GM19467 (cell line): Measurements from ENCODE around the gene TMED4.
"Not testable (repeated sequence)": the region's sequence is repeated elsewhere in the genome, so short reads cannot be mapped to it uniquely, and the experiment has no call there.

ENCODE experiments used
- ATAC-seq: cut with Tn5 transposase; IDR thresholded peaks from one replicate; pipeline ENCODE4 v1.9.1; 2021; ENCODE audit warnings: mild to moderate bottlenecking, moderate library complexity; ENCODE audit not compliant: unreplicated experiment

Gene TMED4

DNA sequence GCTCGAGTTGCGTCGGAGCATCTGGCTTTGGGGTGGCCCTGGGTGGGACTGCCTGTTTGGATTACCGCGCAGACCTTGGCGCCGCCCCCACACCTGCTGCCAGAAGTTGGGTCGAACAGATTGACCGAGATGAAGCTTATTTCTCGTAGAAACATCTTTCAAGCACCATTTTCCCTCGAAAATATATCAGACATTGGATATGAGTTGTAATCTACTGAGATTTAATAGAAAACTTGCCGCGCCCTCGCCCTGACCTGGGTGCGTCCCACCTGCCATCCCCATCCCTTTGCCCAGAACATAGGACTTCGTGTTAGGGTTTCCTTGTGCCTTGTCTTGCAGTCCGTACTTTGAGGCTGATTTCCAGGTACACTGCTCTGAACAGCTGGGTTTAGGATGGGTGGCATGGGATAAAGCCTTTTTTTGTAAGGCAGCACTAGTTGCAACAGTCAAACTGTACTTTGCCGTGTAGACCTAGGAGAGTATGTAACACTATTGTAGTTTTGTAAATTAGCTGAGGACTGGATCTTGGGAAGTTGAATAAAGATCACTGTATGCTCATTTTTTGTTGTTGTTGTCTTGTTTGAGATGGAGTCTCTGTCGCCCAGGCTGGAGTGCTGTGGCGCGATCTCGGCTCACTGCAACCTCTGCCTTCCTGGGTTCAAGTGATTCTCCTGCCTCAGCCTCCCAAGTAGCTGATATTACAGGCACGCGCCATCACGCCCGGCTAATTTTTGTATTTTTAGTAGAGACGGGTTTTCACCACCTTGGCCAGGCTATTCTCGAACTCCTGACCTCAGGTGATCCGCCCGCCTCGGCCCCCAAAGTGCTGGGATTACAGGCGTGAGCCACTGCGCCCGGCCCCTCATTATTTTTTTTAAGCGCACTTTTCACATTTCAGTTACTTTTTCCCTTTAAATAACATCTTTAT is 25.4 kb upstream of the TMED4 start:
- no peak for ATAC-seq

DNA sequence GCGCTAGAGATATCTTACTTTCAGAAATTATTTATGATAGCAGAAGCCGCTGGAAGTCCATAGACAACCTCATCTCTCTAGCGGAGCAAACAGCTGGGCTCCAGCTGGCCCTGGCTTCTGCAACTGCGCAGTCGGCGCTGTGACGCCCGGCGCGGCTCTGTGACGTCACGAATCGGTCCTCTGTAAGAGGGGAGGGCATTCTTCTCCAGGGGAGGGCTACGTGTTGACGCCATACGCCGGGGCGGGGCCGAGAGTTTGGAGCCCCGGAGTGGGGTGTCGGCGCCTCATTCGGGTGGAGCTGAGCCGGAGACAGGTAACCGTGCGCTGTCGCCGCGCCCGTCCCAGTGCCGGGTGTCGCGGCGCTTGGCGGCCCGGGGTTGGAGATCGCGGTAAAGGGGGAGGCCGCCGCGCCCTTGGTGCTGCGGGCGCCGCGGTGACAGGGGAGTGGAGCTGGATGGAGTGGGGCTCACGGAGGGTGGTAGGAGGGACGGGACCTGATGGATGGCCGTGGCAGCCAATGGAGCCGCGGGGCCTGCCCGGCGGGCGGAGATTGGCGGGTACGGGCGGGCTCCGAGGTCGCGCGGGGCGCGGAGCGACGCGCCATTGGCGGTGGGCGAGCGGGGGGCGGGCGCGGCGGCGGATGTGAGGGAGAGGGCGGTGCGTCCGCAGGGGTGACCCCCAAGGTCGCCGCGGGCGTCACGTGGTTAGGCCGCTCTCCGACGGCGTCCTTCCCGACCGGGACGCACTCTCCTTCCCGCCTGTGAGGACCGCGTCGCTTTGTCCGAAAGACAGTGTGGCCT is 24.5 kb upstream of the TMED4 start, which contains the start of gene OGDH:
OGDH (plus strand) TSS at position 287 of the 800 bp plus-strand sequence. CDS start 17,717 bp downstream, outside the sequence.
- peak; percentile 96 for ATAC-seq

DNA sequence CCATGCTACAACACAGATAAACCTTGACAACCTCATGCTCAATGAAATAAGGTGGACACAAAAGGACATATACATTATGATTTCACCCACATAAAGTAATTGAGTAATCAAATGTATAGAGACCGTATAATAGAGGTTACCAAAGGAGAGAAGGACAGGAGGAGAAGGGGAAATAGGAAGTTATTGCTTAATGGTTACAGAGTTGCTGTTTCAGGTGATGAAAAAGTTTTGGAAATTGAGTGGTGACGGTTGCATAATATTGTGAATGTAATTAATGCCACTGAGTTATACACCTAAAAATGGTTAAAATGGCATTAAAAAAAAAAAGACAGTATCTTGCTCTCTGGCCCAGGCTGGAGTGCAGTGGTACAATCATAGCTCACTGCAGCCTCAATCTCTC is 22.9 kb upstream of the TMED4 start:
- no peak for ATAC-seq

DNA sequence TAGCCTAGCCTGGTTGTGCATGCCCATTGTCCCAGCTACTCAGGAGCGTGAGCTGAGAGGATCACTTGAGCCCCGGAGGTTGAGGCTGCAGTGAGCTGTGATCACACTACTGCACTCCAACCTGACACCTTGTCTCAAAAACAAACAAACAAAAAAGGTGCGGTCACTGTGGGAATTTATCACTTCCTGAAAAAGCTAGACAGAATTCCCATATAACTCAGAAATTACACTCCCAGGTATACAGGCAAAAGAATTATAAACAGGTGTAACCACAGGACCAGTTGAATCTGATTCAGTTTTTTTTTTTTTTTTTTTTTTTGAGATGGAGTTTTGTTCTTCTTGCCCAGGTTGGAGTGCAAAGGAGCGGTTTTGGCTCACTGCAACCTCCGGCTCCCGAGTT is 21.2 kb upstream of the TMED4 start:
- ATAC-seq = no peak

DNA sequence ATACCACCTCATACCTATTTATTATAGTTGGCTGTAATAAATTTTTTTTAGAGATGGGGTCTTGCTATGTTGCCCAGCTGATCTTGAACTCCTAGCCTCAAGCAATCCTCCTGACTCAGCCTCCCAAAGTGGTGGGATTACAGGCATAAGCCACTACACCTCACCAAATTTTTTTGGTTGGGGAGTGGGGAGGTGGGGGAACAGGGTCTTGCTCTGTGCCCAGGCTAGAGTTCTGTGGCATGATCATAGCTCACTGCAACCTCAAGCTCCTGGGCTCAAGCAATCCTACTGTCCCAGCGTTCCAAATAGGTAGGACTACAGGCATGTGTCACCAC is 20.5 kb upstream of the TMED4 start:
- ATAC-seq = no peak

DNA sequence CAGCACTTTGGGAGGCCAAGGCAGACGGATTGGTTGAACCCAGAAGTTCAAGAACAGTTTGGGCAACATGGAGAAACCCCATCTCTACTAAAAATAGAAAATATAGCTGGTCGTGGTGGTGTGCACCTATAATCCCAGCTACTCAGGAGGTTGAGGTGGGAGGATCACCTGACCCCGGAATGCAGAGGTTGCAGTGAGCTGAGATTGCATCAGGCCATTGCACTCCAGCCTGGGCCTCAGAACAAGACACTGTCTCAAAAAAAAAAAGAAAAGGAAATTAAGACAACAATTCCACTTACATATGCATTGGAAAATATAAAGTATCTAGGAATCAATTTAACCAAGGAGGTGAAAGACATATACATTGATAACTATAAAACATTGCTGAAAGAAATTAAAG is 17.2 kb upstream of the TMED4 start:
- ATAC-seq = no peak

DNA sequence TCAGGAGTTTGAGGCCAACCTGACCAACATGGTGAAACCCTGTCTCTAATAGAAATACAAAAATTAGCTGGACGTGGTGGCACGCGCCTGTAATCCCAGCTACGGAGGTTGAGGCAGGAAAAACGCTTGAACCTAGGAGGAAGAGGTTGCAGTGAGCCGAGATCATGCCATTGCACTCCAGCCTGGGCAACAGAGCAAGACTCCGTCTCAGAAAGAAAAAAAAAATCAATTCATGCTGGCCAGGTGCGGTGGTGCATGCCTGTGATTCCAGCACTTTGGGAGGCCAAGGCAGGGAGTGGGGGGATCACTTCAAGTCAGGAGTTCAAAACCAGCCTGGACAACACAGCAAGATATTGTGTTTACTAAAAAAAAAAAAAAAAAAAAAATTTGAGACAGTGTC is 15.2 kb upstream of the TMED4 start:
- not testable (repeated sequence) for ATAC-seq

DNA sequence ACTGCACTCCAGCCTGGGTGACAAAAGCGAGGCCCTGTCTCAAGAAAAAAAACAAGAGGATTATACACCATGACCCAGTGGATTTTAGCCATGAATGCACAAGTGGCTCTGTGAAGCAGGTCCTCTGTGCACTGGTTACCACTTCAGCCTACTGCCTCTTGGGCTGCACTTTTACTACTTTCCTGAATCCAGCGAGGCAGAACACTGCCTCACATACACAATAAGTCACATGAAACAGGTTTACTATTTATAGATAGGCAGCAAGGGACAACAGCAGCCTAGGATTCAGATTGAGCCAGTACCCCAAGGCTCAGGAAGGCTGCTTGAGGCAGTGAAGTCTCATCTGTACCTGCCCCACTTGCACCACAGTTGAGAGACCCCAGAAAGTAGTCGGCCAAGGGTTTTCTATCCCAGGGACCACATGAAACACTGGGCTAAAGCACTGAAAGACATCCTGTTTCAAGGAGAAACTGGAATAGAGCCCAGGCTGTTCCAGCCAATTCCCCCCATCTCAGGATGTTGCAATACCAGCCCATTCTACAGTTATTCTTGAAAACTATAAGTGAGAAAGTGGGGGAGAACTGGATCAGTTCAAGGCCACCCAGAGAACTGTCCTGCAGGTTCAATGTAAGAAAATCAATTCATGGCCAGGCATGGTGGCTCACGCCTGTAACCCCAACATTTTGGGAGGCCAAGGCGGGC is 14.1 kb upstream of the TMED4 start:
- no peak for ATAC-seq

DNA sequence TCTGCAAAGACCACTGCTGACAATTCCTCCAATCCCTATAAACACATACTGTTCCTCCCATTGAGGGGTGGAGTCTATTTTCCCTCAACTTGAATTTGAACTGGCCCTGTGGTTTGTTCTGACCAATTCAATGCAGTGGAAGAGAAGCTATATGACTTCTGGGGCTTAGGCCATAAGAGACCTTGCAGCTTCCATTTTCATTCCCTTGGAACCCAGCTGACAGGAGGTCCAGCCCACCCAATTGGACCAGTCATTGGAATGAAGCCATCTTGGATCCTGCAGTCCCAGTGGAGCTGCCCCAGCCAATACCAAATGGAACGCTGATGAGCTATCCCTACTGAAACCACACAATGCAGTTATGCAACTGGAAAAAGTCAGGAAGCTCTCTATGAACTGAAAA is 8.9 kb upstream of the TMED4 start:
- no peak for ATAC-seq

DNA sequence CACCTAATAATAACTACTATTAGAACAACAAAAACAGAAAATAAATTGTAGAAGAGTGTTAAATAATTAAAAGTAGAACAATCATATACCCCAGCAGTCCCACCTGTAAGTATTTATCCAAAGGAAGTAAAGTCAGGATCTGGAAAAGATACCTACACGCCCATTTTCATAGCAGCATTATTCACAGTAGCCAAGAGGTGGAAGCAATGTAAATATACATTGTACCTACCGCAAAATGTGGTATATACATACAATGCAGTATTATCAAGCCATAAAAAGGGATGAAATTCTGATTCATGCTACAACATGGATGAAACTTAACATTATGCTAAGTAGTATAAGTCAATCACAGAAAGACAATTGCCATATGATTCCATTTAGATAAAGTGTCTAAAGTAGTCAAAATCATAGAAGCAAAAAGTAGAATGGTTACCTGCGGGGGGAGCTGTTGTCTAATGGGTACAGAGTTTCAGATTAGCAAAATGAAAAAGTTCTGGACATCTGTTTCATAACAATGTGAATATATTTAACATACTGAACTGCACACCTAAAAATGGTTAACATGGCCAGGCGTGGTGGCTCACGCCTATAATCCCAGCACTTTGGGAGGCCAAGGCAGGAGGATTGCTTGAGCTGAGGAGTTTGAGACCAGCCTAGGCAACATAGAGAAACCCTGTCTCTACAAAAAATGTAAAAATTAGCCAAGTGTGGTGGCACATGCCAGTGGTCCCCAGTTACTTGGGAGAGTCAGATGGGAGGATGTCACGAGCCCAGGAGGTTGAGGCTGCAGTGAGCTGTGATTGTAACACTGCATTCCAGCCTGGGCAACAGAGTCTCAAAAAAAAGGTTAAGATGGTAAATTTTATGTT is 6.0 kb upstream of the TMED4 start:
- ATAC-seq = no peak

DNA sequence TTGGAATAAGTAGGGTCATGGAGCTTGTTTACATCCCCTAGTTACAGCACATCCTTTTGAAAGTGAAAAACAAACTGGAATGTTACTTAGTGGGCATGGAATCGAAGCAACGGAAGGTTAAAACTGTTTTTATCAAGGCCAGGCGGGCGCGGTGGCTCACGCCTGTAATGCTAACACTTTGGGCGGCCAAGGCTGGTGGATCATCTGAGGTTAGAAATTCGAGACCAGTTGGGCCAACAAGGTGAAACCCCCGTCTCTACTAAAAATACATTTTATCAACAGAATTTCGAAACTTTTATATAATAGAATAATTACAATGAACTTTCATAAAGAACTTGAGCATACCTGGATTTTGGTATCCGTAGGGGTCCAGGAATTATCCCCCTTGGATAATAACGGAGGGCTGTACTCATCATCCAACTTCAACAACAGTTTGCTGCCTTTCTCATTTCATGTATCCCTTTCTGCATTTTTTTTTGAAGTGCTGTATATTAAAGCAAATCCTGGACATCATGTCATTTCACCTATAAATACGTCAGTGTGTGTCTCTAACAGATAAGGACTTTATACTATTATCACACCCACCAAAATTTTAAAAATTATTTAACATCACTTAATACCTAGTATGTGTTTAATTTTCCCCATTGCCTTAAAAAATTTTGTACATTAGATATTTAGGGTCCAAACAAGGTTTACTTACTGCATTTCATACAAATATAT is 1.3 kb upstream of the TMED4 start:
- no peak for ATAC-seq

DNA sequence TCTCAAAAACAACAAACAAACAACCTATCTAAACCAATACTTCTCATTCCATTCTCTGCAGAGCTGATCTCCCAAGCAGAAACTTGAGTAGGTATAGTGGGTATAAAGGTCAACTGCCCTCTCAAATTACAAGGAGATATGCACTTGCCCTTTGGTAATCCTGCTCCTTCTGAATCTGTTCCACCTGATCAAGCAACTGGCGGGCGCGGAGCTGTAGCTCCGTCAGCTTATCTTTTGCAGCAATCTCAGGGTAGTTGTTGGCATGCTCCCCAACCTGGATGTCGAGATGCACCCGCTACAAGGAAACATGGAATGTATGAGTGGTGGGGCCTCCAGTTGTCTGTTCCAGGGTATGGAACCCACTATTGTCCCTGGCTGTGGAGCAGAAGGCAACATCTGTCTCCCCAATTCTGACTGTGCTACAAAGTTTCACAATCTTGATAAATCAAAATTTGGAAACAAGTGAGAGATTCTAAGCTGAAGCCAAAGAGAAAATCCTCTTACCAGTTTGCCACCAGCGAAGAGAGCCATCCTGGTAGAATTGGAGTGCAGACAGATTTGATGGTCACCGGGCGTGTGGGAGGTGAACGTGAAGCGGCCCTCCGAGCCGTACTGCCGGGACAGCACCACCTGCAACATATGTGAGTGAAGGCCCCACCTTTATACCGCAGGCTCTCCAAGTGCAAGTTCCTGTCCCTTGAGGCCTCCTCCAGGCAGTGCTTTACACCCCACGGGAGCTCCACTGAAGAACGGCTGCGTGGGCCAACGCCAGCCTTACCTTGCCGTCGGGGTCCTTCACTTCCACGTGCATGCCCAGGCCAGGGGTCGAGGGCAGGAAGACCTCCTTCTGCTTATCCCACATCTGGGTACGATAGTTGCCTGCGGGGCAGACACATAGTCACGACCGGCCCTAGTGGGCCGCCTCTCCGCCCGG is 819 bp downstream of the TMED4 start:
- peak; percentile 25 for ATAC-seq

DNA sequence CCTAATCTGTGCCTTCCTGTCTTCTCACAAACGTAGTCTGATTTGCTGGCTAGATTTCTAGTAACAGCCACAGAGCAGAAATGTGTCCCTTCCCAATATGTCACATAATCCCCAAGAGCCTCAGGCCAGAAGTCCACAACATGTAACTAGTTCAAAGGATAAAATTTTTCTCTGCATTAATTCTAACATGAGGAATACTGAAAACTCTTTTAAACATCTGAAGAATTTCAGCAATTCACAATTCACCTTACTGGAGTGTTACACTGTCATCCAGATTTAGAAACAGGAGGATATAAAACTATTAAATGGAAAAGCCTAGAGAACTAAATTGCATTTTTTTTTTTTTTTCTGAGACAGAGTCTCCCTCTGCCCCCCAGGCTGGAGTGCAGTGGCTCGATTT is 5.8 kb downstream of the TMED4 start:
- no peak for ATAC-seq

DNA sequence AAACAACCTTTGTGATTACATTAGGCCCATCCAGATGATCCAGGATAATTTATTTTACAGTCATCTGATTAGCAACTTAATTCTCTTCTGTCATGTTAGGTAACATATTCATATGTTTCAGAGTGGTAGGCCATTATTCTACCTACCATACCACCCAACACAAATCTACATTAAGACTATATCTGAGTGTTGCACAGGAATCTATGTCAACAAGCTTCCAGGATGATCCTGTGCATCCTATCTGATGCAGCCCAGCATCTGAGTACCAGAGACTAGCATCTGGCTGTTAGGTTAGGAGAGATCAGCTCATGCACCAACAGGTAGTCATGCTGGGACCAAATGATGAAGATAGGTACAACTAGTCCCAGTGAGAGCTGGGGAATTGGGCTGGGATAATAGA is 7.0 kb downstream of the TMED4 start:
- ATAC-seq = no peak

DNA sequence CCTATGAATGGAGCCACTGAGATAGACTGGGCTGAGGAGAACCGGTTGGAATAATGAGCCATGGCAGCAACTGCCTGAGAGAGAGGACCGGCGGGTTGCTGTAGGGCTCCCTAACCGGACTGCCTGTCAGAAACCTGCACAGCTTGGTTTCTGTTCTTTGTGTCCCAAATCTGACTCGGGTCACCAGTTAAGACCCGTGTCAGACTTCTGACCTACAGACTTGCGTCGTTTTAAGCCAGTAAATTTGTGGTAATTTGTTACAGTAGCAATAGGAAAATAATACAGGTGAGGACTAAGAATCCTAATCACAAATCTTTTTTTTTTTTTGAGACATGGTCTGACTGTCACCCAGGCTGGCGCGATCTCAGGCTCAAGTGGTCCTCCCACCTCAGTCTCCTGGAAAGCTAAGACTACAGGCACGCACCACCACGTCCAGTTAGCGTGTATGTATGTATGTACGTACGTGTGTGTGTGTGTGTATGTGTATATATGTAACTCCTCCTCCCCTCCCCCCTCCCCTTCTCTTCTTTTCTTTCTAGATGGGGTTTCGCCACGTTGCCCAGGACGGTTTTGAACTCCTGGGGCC is 7.7 kb downstream of the TMED4 start:
- ATAC-seq = no peak

DNA sequence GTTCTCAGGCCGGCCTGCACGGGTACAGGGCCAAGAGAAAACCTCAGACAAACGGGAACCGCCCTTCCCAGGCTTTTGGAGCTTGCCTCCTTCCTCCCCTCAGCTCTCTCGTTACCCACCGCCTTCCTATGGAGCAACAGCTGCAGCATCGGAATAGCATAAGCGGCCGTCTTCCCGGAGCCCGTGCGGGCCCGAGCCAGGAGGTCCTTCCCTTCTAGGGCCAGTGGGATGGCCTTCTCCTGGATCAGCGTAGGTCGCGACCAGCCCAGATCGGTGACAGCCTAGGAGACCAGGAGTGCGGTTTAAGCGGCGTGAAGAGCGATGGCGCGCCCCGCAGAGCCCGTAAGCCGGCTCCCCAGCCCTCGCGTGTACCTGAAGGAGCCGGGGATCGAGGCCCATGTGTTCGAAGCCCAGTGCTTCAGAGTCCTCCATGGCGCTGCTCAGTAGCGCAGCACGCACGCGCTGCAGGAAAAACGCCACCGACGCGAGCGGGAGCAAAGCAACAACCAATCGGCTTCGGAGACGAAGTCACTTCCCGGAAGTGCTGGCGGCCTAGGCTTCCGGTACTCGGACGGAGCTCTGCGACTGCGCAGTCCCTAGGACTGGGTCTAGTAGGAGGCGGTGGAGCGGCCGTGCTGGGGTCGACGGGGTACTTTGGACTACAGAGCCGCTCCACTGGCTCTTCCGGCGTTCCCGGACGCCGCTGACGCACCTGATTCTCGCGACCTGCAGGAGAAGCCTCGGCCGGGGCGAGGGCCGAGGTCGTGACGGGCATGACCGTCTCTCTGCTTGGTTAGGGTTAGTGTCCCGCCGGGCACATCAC is 8.4 kb downstream of the TMED4 start, which contains the start of gene DDX56:
DDX56 (minus strand) TSS at position 445 of the 823 bp plus-strand sequence; CDS start at position 432, 13 bp downstream.
- ATAC-seq = peak; percentile 95

DNA sequence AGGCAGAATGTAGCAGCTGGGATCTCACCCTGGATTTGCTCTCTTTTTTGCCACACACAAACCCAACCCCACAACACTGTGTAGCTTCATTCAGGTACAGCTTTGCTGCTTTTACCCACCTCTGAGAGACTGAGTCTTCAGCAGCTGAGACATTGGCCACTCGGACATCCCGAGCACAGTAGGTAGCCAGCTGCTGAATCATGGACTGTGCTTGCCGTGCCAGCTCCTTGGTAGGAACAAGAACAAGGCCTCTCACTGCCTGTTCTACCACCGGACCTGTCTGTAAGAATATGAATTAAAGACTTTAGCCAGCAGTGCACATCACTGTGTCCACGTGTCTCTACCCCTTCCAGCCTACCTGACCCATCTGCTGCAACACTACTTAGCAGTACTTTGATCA is 9.3 kb downstream of the TMED4 start:
- ATAC-seq = no peak
